Spleen (tissue), 11 donors: ENCODE data around the gene SDK2. TPM values are rescaled to one million over a fixed set of nuclear protein-coding genes. Genes with fewer than 3 reads are reported as not detected.

Experiments used
- DNase-seq: peaks from one replicate; pipeline ENCODE4 v3.0.0-alpha.2; 2020
- H3K27ac ChIP-seq, 8 donors: fragments of 200-600 bp; sonication (generic) in 7 of 8; 1 replicate in 4 of 8; 2 replicates in 4 of 8; pipeline versions ENCODE4 v1.5.0 to v1.8.0; 2016 to 2021; ENCODE audit warnings: inconsistent platforms in 4 of 8, mild to moderate bottlenecking in 4 of 8, moderate library complexity in 1 of 8
- H3K27me3 ChIP-seq, 7 donors: fragments of 200-600 bp; sonication (generic) in 6 of 7; replicated peaks in 1 of 7; 1 replicate in 4 of 7; 2 replicates in 3 of 7; pipeline versions ENCODE4 v1.5.0 to v1.8.0; 2016 to 2021; ENCODE audit warnings: inconsistent platforms in 3 of 7, mild to moderate bottlenecking in 1 of 7
- H3K36me3 ChIP-seq, 6 donors: fragments of 200-600 bp; sonication (generic) in 5 of 6; 1 replicate in 4 of 6; 2 replicates in 2 of 6; pipeline versions ENCODE4 v1.5.0 to v1.8.0; 2016 to 2021; ENCODE audit warnings: inconsistent platforms in 2 of 6
- H3K4me1 ChIP-seq, 6 donors: fragments of 200-600 bp; sonication (generic) in 5 of 6; 1 replicate in 3 of 6; 2 replicates in 3 of 6; pipeline versions ENCODE4 v1.5.0 to v1.8.0; 2016 to 2021; ENCODE audit warnings: inconsistent platforms in 3 of 6
- H3K4me3 ChIP-seq, 8 donors: fragments of 200-600 bp; sonication (generic) in 7 of 8; 1 replicate in 4 of 8; 2 replicates in 4 of 8; pipeline versions ENCODE4 v1.5.0 to v1.8.0; 2016 to 2021; ENCODE audit warnings: inconsistent platforms in 4 of 8, mild to moderate bottlenecking in 4 of 8, moderate library complexity in 2 of 8
- H3K9me3 ChIP-seq, 8 donors: fragments of 200-600 bp; sonication (generic) in 7 of 8; 1 replicate in 4 of 8; 2 replicates in 4 of 8; pipeline versions ENCODE4 v1.5.0 to v1.8.0; 2016 to 2021; ENCODE audit warnings: inconsistent platforms in 4 of 8
- CTCF ChIP-seq, 11 experiments: fragments of 200-600 bp in 7 of 11; fragments of 450-650 bp in 4 of 11; sonication (generic) in 4 of 11; IDR thresholded peaks in 8 of 11; conservative IDR thresholded peaks in 3 of 11; 1 replicate in 7 of 11; 2 replicates in 4 of 11; pipeline versions ENCODE4 v1.4.0 to v1.8.0; 2016 to 2021; ENCODE audit warnings: antibody characterized with exemption in 11 of 11, inconsistent platforms in 4 of 11, mild to moderate bottlenecking in 1 of 11
- POLR2A ChIP-seq, 3 donors: fragments of 450-650 bp; IDR thresholded peaks; one replicate each; pipeline ENCODE4 v1.5.1; 2017; ENCODE audit warnings: antibody characterized with exemption in 3 of 3, mild to moderate bottlenecking in 1 of 3
- POLR2AphosphoS5 ChIP-seq, 3 donors: sonication (generic); formaldehyde crosslinking; IDR thresholded peaks; one replicate each; pipeline ENCODE4 v1.5.1; 2017; ENCODE audit warnings: antibody characterized with exemption in 3 of 3
- WGBS, 5 donors: extraction: QIAGEN DNeasy Blood & Tissue Kit in 3 of 5; methylation state at CpG; one replicate each; pipeline versions ENCODE4 v1.1.5 to v1.1.7; 2013 to 2018; 5-methylcytosine and 5-hydroxymethylcytosine counted together
- intact Hi-C: fragments of 100-400 bp; cut with DNase I; formaldehyde crosslinking; loops from one replicate; pipeline ENCODE4 v1.15.0; 2023; ENCODE audit warnings: low total_unique reads
- polyA plus RNA-seq, 3 donors: library from polyadenylated mRNA; stranded (reverse); fragments of 200-250 nt; gene quantifications; one replicate each; pipeline ENCODE4 v1.2.1, GENCODE V29; 2013
- total RNA-seq, 7 donors: library from RNA; depleted of rRNA in 3 of 7; stranded (reverse); fragments of >200 nt in 3 of 7; fragmentation: NEBNext Ultra II Directional in 4 of 7; extraction: Animal tissue kit (Norgen Biotek cat#: 25700) in 4 of 7; gene quantifications; one replicate each; pipeline versions ENCODE4 v1.1.0 to v1.2.1, GENCODE V29; 2016 to 2021
- donor health status: healthy with polysubstance abuse.
- donor health status: DM: no; HTN: no; CAD: no; lungs with moderate emphysema.
- donor health status: DM: no; HTN: no; CAD: no.
- donor health status: Bipolar disorder and iron deficiency.
- donor health status: healthy.
- donor health status: DM: no; HTN: no; CAD: no.
- donor health status: DM: yes; HTN: yes; CAD: no.

The SDK2 gene
- total and polyA plus RNA-seq, 10 donors = 0.86 to 16.5 (median 9.7) TPM

DNA sequence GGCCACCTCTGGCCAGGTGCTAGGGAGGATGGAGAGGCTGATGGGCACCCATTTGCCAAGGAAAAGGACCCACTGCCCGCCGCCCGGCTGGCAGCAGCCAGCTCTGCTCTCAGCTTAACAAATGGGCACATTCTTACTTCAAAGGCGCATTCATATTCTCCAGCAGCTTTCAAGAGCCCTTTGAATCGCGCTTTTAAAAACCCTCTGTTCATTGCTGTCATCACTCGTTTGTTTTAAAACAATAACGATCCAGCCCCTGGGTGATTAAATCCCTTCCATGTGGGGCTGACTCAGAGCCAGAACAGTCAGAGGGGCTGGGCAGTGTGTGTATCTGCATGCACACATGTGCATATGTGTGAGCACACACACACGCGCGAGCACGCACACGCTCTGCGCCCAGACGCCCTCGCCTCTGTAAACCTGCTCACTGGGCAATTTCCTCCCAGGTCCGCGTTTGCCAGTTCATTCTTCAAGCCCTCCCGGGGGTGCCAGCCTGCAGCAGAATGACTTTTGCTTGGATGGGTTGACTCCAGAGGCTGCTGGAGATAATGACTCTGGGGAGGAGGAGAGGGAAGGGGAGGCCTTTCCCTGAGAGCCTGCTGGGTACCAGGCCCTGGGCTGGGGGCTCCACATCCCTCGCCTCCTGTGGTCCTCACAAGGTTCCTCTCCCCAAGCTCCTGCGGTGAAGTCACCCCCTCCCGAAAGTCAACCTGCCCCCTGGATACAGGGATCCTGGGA, 133.1 kb downstream of the SDK2 start:
- intact Hi-C loops = no loop called here
- no peaks in the 10 kb centered on the region for H3K36me3 ChIP-seq
- 88 to 93% (median 91%) methylated on average over 21 to 22 of the region's 22 CpGs for WGBS, 5 donors
- TF ChIP-seq POLR2A (IDR thresholded peaks at IDR 0.05) (no peak), POLR2AphosphoS5 (IDR thresholded peaks at IDR 0.05) (no peak), CTCF (IDR thresholded peaks at IDR 0.05 in 8 of 11, conservative IDR thresholded peaks at IDR 0.05 in 3 of 11) (no peak)
- no peak overlapping the region for H3K27ac ChIP-seq
- H3K4me3 ChIP-seq = no peak overlapping the region
- H3K27me3 ChIP-seq = no peaks in the 10 kb centered on the region
- DNase-seq = no peak
- H3K4me1 ChIP-seq = peaks cover 0 to 7% (median 2%) of the 10 kb centered on the region in 6 donors
- no peaks in the 10 kb centered on the region for H3K9me3 ChIP-seq

DNA sequence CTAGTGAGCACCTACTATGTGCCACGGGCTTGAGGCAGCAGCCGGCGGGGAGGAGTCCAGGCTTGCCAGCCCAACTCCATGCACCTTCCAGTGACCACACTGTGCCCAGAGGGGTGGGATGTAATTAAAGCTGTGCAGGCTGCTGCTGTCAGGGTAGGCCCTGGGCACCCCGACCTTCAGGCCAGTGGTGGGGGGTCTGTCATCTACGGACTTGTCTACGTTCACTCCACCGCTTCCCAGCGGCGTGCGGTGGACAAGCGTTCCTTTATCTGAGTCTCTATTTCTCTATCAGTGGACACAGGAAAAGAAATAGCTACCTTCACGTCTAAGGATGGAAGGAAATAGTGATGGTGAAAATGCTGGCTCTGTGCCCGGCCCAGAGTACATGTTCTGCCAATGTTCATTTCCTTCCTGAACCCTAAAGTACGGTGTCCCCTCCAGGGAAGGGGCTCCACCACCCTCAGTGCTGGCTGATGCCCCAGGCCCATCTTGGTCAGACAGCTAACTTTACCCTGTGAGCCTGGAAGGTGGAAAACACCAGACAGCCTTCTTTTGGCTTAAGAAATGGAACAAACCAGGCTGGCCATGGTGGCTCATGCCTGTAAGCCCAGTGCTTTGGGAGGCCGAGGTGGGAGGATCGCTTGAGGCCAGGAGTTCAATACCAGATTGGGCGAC, 135.2 kb downstream of the SDK2 start:
- TF ChIP-seq POLR2A (IDR thresholded peaks at IDR 0.05) = no peak
- no peak for TF ChIP-seq CTCF (IDR thresholded peaks at IDR 0.05 in 8 of 11, conservative IDR thresholded peaks at IDR 0.05 in 3 of 11)
- no peak for TF ChIP-seq POLR2AphosphoS5 (IDR thresholded peaks at IDR 0.05)
- Histone ChIP-seq H3K27ac (no peak overlapping the region), H3K36me3 (no peaks in the 10 kb centered on the region), H3K27me3 (no peaks in the 10 kb centered on the region), H3K9me3 (no peaks in the 10 kb centered on the region), H3K4me1 (peaks cover 0 to 7% (median 2%) of the 10 kb centered on the region in 6 donors), H3K4me3 (no peak overlapping the region)
- no peak for DNase-seq
- intact Hi-C loops = no loop called here
- 61 to 81% (median 71%) methylated on average over 9 to 17 of the region's 17 CpGs for WGBS, 5 donors

GRCh38 chr17:73508057-73508930, 136.0 kb downstream of the SDK2 start:
- Histone ChIP-seq H3K9me3 (no peaks in the 10 kb centered on the region), H3K27ac (no peak overlapping the region), H3K4me1 (peaks cover 0 to 7% (median 2%) of the 10 kb centered on the region in 6 donors), H3K27me3 (no peaks in the 10 kb centered on the region), H3K4me3 (no peak overlapping the region), H3K36me3 (no peaks in the 10 kb centered on the region)
- intact Hi-C loops = no loop called here
- 76 to 94% (median 82%) methylated on average over 10 to 19 of the region's 19 CpGs for WGBS, 5 donors
- TF ChIP-seq POLR2AphosphoS5 (IDR thresholded peaks at IDR 0.05) (no peak), POLR2A (IDR thresholded peaks at IDR 0.05) (no peak), CTCF (IDR thresholded peaks at IDR 0.05 in 8 of 11, conservative IDR thresholded peaks at IDR 0.05 in 3 of 11) (no peak)
- no peak for DNase-seq
